CD14-positive monocyte (primary cell): ENCODE measurements around the gene GRAMD1A. TPM values are rescaled to one million over a fixed set of nuclear protein-coding genes. Genes with fewer than 3 reads are reported as not detected.

Source experiments
- DNase-seq, 3 donors: peaks; one replicate each; pipeline ENCODE4 v3.0.0-alpha.2; 2011 to 2022
- H2AFZ ChIP-seq: 2 replicates; pipeline ENCODE4 v1.6.0; 2012; ENCODE audit warnings: mild to moderate bottlenecking, low read depth, low read length, inconsistent platforms; ENCODE audit not compliant: insufficient read depth, poor library complexity, severe bottlenecking
- H3K27ac ChIP-seq, 2 donors: 1 replicate in 1 of 2; 2 replicates in 1 of 2; pipeline ENCODE4 v1.5.1; 2012 to 2013; ENCODE audit warnings: low read length in 2 of 2, control low read depth in 1 of 2, inconsistent platforms in 1 of 2, low read depth in 1 of 2, mild to moderate bottlenecking in 1 of 2
- H3K27me3 ChIP-seq, 2 donors: one replicate each; pipeline versions ENCODE4 v1.6.0 to v1.6.1; 2011 to 2013; ENCODE audit warnings: low read length in 2 of 2; ENCODE audit not compliant: control insufficient read depth in 2 of 2, insufficient read depth in 2 of 2
- H3K36me3 ChIP-seq, 2 donors: replicated peaks in 1 of 2; 1 replicate in 1 of 2; 2 replicates in 1 of 2; pipeline versions ENCODE4 v1.5.1 to v1.6.1; 2012 to 2013; ENCODE audit warnings: low read length in 2 of 2, control low read depth in 1 of 2, inconsistent platforms in 1 of 2, mild to moderate bottlenecking in 1 of 2; ENCODE audit not compliant: insufficient read depth in 2 of 2, control insufficient read depth in 1 of 2
- H3K4me1 ChIP-seq, 2 donors: 1 replicate in 1 of 2; 2 replicates in 1 of 2; pipeline versions ENCODE4 v1.5.1 to v1.6.1; 2012 to 2013; ENCODE audit warnings: low read length in 2 of 2, control low read depth in 1 of 2, inconsistent platforms in 1 of 2, mild to moderate bottlenecking in 1 of 2, moderate library complexity in 1 of 2; ENCODE audit not compliant: insufficient read depth in 2 of 2, control insufficient read depth in 1 of 2
- H3K4me2 ChIP-seq: replicated peaks from 2 replicates; pipeline ENCODE3; 2012; ENCODE audit warnings: low read length, moderate library complexity, mild to moderate bottlenecking; ENCODE audit not compliant: poor library complexity, severe bottlenecking; ENCODE audit errors: extremely low read depth
- H3K4me3 ChIP-seq, 3 experiments: fragments of 200-600 bp in 1 of 3; sonication (generic) in 1 of 3; replicated peaks in 1 of 3; 1 replicate in 2 of 3; 2 replicates in 1 of 3; pipeline ENCODE4 v1.5.1; 2011 to 2013; ENCODE audit warnings: low read length in 3 of 3, mild to moderate bottlenecking in 3 of 3, control low read depth in 2 of 3, low read depth in 2 of 3, inconsistent platforms in 1 of 3, moderate library complexity in 1 of 3
- H3K79me2 ChIP-seq: 2 replicates; pipeline ENCODE4 v1.6.0; 2012; ENCODE audit warnings: mild to moderate bottlenecking, control low read depth, inconsistent platforms, low read length, moderate library complexity; ENCODE audit not compliant: insufficient read depth
- H3K9ac ChIP-seq: 2 replicates; pipeline ENCODE4 v1.6.0; 2017; ENCODE audit warnings: low read length, mild to moderate bottlenecking; ENCODE audit not compliant: insufficient read depth, poor library complexity, severe bottlenecking
- H3K9me3 ChIP-seq, 2 donors: replicated peaks in 1 of 2; 1 replicate in 1 of 2; 2 replicates in 1 of 2; pipeline versions ENCODE4 v1.5.1 to v1.6.1; 2012 to 2013; ENCODE audit warnings: low read length in 2 of 2, control low read depth in 1 of 2; ENCODE audit not compliant: control insufficient read depth in 1 of 2, insufficient read depth in 1 of 2
- H4K20me1 ChIP-seq: 2 replicates; pipeline ENCODE4 v1.6.0; 2012; ENCODE audit warnings: mild to moderate bottlenecking, low read length, control low read depth, moderate library complexity; ENCODE audit not compliant: insufficient read depth
- H3K27ac Mint-ChIP-seq, 7 donors: one replicate each; pipeline ENCODE4 v1.8.0; 2020; ENCODE audit warnings: mild to moderate bottlenecking in 7 of 7, mixed read lengths in 7 of 7, moderate library complexity in 6 of 7, inconsistent platforms in 2 of 7
- H3K27me3 Mint-ChIP-seq, 3 donors: one replicate each; pipeline ENCODE4 v1.8.0; 2021 to 2022; ENCODE audit warnings: low read depth in 3 of 3, mild to moderate bottlenecking in 3 of 3, mixed read lengths in 3 of 3, moderate library complexity in 3 of 3, inconsistent platforms in 1 of 3
- H3K36me3 Mint-ChIP-seq, 2 donors: one replicate each; pipeline ENCODE4 v1.8.0; 2020; ENCODE audit warnings: mixed read lengths in 2 of 2, inconsistent platforms in 1 of 2, mild to moderate bottlenecking in 1 of 2
- H3K4me1 Mint-ChIP-seq: one replicate; pipeline ENCODE4 v1.8.0; 2020; ENCODE audit warnings: mild to moderate bottlenecking, mixed read lengths
- H3K4me3 Mint-ChIP-seq, 2 donors: one replicate each; pipeline ENCODE4 v1.8.0; 2020; ENCODE audit warnings: mild to moderate bottlenecking in 2 of 2, mixed read lengths in 2 of 2, moderate library complexity in 1 of 2
- H3K9me3 Mint-ChIP-seq, 7 donors: one replicate each; pipeline ENCODE4 v1.8.0; 2020 to 2022; ENCODE audit warnings: mixed read lengths in 7 of 7, mild to moderate bottlenecking in 6 of 7, moderate library complexity in 6 of 7, inconsistent platforms in 2 of 7
- CTCF ChIP-seq: fragments of 200-600 bp; IDR thresholded peaks from one replicate; pipeline ENCODE4 v1.8.0; 2022; ENCODE audit warnings: antibody characterized with exemption, mild to moderate bottlenecking
- WGBS: methylation state at CpG from one replicate; pipeline ENCODE4 v1.1.5; 2013; ENCODE audit warnings: missing lambda C conversion rate; ENCODE audit not compliant: insufficient coverage; 5-methylcytosine and 5-hydroxymethylcytosine counted together
- intact Hi-C, 2 donors: fragments of 100-400 bp; cut with micrococcal nuclease; formaldehyde crosslinking; loops; one replicate each; pipeline versions ENCODE4 v1.15.0 to v1.15.1; 2023
- polyA plus RNA-seq, 3 donors: library from polyadenylated mRNA; depleted of rRNA in 1 of 3; unstranded in 2 of 3; stranded (reverse) in 1 of 3; fragments of 300-500 nt in 2 of 3; fragments of >200 nt in 1 of 3; fragmentation: Illumina TruSeq in 2 of 3; gene quantifications; 1 replicate in 2 of 3; 2 replicates in 1 of 3; pipeline ENCODE4 v1.2.3, GENCODE V29; 2012 to 2021

GRAMD1A gene
- polyA plus RNA-seq, 3 donors, result 9.3 to 73.9 (median 15.1) TPM

GRCh38 chr19:35053667-35054293 is 53.7 kb downstream of the GRAMD1A start:
- H3K4me1 Mint-ChIP-seq, result no peaks in the 10 kb centered on the region
- H3K27ac ChIP-seq, result no peak overlapping the region
- no peak overlapping the region for H3K4me2 ChIP-seq
- no peak overlapping the region for H2AFZ ChIP-seq
- no peaks in the 10 kb centered on the region for H3K4me1 ChIP-seq
- no peaks in the 10 kb centered on the region for H3K79me2 ChIP-seq
- no peaks in the 10 kb centered on the region for H4K20me1 ChIP-seq
- H3K27ac Mint-ChIP-seq, result no peak overlapping the region
- H3K9ac ChIP-seq, result no peak overlapping the region
- 89% methylated on average over 6 of the region's 9 CpGs for WGBS
- H3K9me3 ChIP-seq, result no peaks in the 10 kb centered on the region
- H3K4me3 Mint-ChIP-seq, result no peak overlapping the region
- H3K4me3 ChIP-seq, result no peak overlapping the region
- TF ChIP-seq CTCF, result no peak
- no peaks in the 10 kb centered on the region for H3K36me3 Mint-ChIP-seq
- H3K27me3 ChIP-seq, result no peaks in the 10 kb centered on the region
- H3K9me3 Mint-ChIP-seq, result no peaks in the 10 kb centered on the region
- H3K27me3 Mint-ChIP-seq, result peaks cover 6 to 21% (median 15%) of the 10 kb centered on the region in 3 donors
- intact Hi-C loops, result no loop called here
- DNase-seq, result no peak
- H3K36me3 ChIP-seq, result no peaks in the 10 kb centered on the region

GRCh38 chr19:35054626-35055025 is 54.5 kb downstream of the GRAMD1A start:
- Mint-ChIP-seq H3K27ac (no peak overlapping the region), H3K4me3 (no peak overlapping the region), H3K9me3 (no peaks in the 10 kb centered on the region), H3K36me3 (no peaks in the 10 kb centered on the region), H3K4me1 (no peaks in the 10 kb centered on the region), H3K27me3 (peaks cover 6 to 21% (median 16%) of the 10 kb centered on the region in 3 donors)
- no peak overlapping the region for H2AFZ ChIP-seq
- no peak overlapping the region for H3K4me2 ChIP-seq
- H3K9me3 ChIP-seq, result no peaks in the 10 kb centered on the region
- WGBS, result 96% methylated on average over 9 of the region's 9 CpGs
- no peaks in the 10 kb centered on the region for H3K79me2 ChIP-seq
- no peaks in the 10 kb centered on the region for H3K36me3 ChIP-seq
- no peak for DNase-seq
- TF ChIP-seq CTCF, result no peak
- intact Hi-C loops, result no loop called here
- H3K4me1 ChIP-seq, result no peaks in the 10 kb centered on the region
- H3K9ac ChIP-seq, result no peak overlapping the region
- no peak overlapping the region for H3K27ac ChIP-seq
- H3K27me3 ChIP-seq, result no peaks in the 10 kb centered on the region
- no peak overlapping the region for H3K4me3 ChIP-seq
- H4K20me1 ChIP-seq, result no peaks in the 10 kb centered on the region
